Transverse colon (tissue), 4 donors: ENCODE data around the gene RANBP6. TPM values are rescaled to one million over a fixed set of nuclear protein-coding genes. Genes with fewer than 3 reads are reported as not detected.

Experiments
- DNase-seq: peaks from one replicate; pipeline ENCODE4 v3.0.0-alpha.2; 2019
- H3K27ac ChIP-seq, 4 donors: fragments of 200-600 bp; sonication (generic); 2 replicates each; pipeline ENCODE4 v1.5.1; 2016 to 2018; ENCODE audit warnings: inconsistent platforms in 4 of 4
- H3K27me3 ChIP-seq: fragments of 200-600 bp; sonication (generic); 2 replicates; pipeline ENCODE4 v1.5.1; 2017; ENCODE audit warnings: inconsistent platforms
- H3K36me3 ChIP-seq, 4 donors: fragments of 200-600 bp; sonication (generic); 2 replicates each; pipeline ENCODE4 v1.5.1; 2017 to 2019; ENCODE audit warnings: inconsistent platforms in 4 of 4
- H3K4me1 ChIP-seq, 4 donors: fragments of 200-600 bp; sonication (generic); 2 replicates each; pipeline ENCODE4 v1.5.1; 2017 to 2020; ENCODE audit warnings: inconsistent platforms in 4 of 4
- H3K4me3 ChIP-seq, 4 donors: fragments of 200-600 bp; sonication (generic); 1 replicate in 1 of 4; 2 replicates in 3 of 4; pipeline versions ENCODE4 v1.5.1 to v1.6.1; 2017 to 2019; ENCODE audit warnings: inconsistent platforms in 4 of 4
- H3K9me3 ChIP-seq, 2 donors: fragments of 200-600 bp; sonication (generic); 2 replicates each; pipeline ENCODE4 v1.5.1; 2017 to 2019; ENCODE audit warnings: inconsistent platforms in 2 of 2
- EP300 ChIP-seq: sonication (generic); formaldehyde crosslinking; IDR thresholded peaks from one replicate; pipeline ENCODE4 v1.6.1; 2017; ENCODE audit warnings: antibody characterized with exemption, low read depth
- POLR2A ChIP-seq: fragments of 450-650 bp; IDR thresholded peaks from one replicate; pipeline ENCODE4 v1.6.1; 2016; ENCODE audit warnings: antibody characterized with exemption, mild to moderate bottlenecking, moderate library complexity
- POLR2AphosphoS5 ChIP-seq, 3 donors: sonication (generic); formaldehyde crosslinking; IDR thresholded peaks; one replicate each; pipeline ENCODE4 v1.6.1; 2016; ENCODE audit warnings: antibody characterized with exemption in 3 of 3
- WGBS, 2 donors: methylation state at CpG; one replicate each; pipeline ENCODE4 v1.1.5; 2018; ENCODE audit warnings: low coverage in 1 of 2; 5-methylcytosine and 5-hydroxymethylcytosine counted together
- in situ Hi-C, 4 donors: fragments of 200-750 bp; cut with MboI; loops; one replicate each; pipeline versions ENCODE4 v1.15.0 to v1.15.1; 2017; ENCODE audit warnings: low sequenced_read_pairs in 3 of 4, low pct_ligation_motif_present in 1 of 4, low pct_unique_long_range_greater_than_20kb in 1 of 4
- intact Hi-C: fragments of 100-400 bp; cut with DNase I; formaldehyde crosslinking; loops from one replicate; pipeline ENCODE4 v1.15.1; 2023; ENCODE audit warnings: low total_unique reads
- total RNA-seq, 4 donors: library from RNA; depleted of rRNA; stranded (reverse); fragments of >200 nt; gene quantifications; one replicate each; pipeline ENCODE4 v1.1.0, GENCODE V29; 2016
- TF ChIP-seq, protein P1 (sequence below), 5 experiments: fragments of 200-600 bp in 3 of 5; fragments of 450-650 bp in 2 of 5; sonication (generic) in 3 of 5; IDR thresholded peaks; 1 replicate in 2 of 5; 2 replicates in 3 of 5; pipeline ENCODE4 v1.5.1; 2016 to 2017; ENCODE audit warnings: antibody characterized with exemption in 5 of 5, inconsistent platforms in 3 of 5, mild to moderate bottlenecking in 2 of 5, moderate library complexity in 1 of 5

Gene RANBP6
- total RNA-seq, 4 donors from 2014 or later = 8.6 to 19.8 (median 8.9) TPM

- Histone ChIP-seq H3K4me1 (no peaks in the 10 kb centered on the region), H3K9me3 (no peaks in the 10 kb centered on the region), H3K4me3 (no peak overlapping the region), H3K36me3 (no peaks in the 10 kb centered on the region), H3K27me3 (no peaks in the 10 kb centered on the region), H3K27ac (no peak overlapping the region)
- 5% methylated on average over 3 of the region's 3 CpGs; no CpG with 5 or more reads in 1 of the 2 donors for WGBS, 2 donors
- intact Hi-C loops = loop anchor here (5.0 to 10.0 kb wide), 2 partner anchors 170 to 253 kb away; no protein-coding TSS in a partner anchor
- DNase-seq = peak; percentile 64
- no peak for TF ChIP-seq POLR2AphosphoS5 (IDR thresholded peaks at IDR 0.05)
- TF ChIP-seq, protein P1, sequence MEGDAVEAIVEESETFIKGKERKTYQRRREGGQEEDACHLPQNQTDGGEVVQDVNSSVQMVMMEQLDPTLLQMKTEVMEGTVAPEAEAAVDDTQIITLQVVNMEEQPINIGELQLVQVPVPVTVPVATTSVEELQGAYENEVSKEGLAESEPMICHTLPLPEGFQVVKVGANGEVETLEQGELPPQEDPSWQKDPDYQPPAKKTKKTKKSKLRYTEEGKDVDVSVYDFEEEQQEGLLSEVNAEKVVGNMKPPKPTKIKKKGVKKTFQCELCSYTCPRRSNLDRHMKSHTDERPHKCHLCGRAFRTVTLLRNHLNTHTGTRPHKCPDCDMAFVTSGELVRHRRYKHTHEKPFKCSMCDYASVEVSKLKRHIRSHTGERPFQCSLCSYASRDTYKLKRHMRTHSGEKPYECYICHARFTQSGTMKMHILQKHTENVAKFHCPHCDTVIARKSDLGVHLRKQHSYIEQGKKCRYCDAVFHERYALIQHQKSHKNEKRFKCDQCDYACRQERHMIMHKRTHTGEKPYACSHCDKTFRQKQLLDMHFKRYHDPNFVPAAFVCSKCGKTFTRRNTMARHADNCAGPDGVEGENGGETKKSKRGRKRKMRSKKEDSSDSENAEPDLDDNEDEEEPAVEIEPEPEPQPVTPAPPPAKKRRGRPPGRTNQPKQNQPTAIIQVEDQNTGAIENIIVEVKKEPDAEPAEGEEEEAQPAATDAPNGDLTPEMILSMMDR (IDR thresholded peaks at IDR 0.05) = peak; percentile 63 to 78 (median 70)
- in situ Hi-C loops = loop anchor here (5.0 to 25.0 kb wide), 6 partner anchors 160 to 258 kb away; partner anchors contain the start of gene MLANA (in 1 of the 4)
These were observed 39.1 kb upstream of the RANBP6 start for GRCh38 chr9:6054280-6055099.

- Histone ChIP-seq H3K27me3 (no peaks in the 10 kb centered on the region), H3K27ac (no peak overlapping the region), H3K4me1 (peaks cover 0 to 8% (median 4%) of the 10 kb centered on the region in 4 donors), H3K4me3 (no peak overlapping the region), H3K36me3 (no peaks in the 10 kb centered on the region), H3K9me3 (no peaks in the 10 kb centered on the region)
- DNase-seq = no peak
- intact Hi-C loops = loop anchor here (5.0 to 10.0 kb wide), 2 partner anchors 168 to 255 kb away; no protein-coding TSS in a partner anchor
- TF ChIP-seq, protein P1 (IDR thresholded peaks at IDR 0.05) = no peak
- no peak for TF ChIP-seq POLR2AphosphoS5 (IDR thresholded peaks at IDR 0.05)
- TF ChIP-seq POLR2A = no peak
- TF ChIP-seq EP300 = no peak
- in situ Hi-C loops = loop anchor here (5.0 to 25.0 kb wide), 6 partner anchors 158 to 260 kb away; partner anchors contain the start of gene MLANA (in 1 of the 4)
- 77 to 78% methylated on average over 2 of the region's 2 CpGs for WGBS, 2 donors
These were observed 37.0 kb upstream of the RANBP6 start for GRCh38 chr9:6052293-6052919.

DNA sequence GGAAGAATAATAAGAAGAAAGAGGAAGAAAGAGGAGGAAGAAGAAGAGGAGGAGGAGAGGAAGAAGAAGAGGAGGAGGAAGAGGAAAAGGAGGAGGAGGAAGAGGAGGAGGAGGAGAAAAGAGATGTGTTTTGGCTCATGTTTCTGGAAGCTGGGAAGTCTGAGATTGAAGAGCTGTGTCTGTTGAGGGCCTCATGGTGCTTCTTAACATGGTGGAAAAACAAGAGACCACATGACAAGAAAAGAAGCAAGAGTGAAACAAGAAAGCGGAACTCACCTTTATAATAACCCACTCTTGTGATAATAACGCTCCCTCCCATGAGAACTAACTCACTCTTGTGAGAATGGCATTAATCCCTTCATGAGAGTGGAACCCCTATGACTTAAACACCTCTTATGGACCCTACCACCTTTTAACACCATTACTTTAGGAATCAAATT lies 36.1 kb upstream of the RANBP6 start:
- 69 to 81% methylated on average over 2 of the region's 2 CpGs for WGBS, 2 donors
- intact Hi-C loops = loop anchor here (5.0 to 10.0 kb wide), 2 partner anchors 167 to 256 kb away; no protein-coding TSS in a partner anchor
- Histone ChIP-seq H3K36me3 (no peaks in the 10 kb centered on the region), H3K27me3 (no peaks in the 10 kb centered on the region), H3K4me1 (peaks cover 0 to 8% (median 4%) of the 10 kb centered on the region in 4 donors), H3K27ac (no peak overlapping the region), H3K9me3 (no peaks in the 10 kb centered on the region), H3K4me3 (no peak overlapping the region)
- in situ Hi-C loops = loop anchor here (5.0 to 25.0 kb wide), 6 partner anchors 157 to 261 kb away; partner anchors contain the start of gene MLANA (in 1 of the 4)
- no peak for TF ChIP-seq POLR2AphosphoS5 (IDR thresholded peaks at IDR 0.05)
- no peak for DNase-seq

GRCh38 chr9:6049798-6050197 lies 34.4 kb upstream of the RANBP6 start:
- peaks cover 0 to 8% (median 4%) of the 10 kb centered on the region in 4 donors for H3K4me1 ChIP-seq
- WGBS, 2 donors = 74 to 82% methylated on average over 1 of the region's 1 CpG
- no peaks in the 10 kb centered on the region for H3K27me3 ChIP-seq
- TF ChIP-seq, protein P1 (IDR thresholded peaks at IDR 0.05) = peak in 3 of 5 experiments; percentile 14 to 42 (median 31)
- TF ChIP-seq EP300 = no peak
- in situ Hi-C loops = loop anchor here (5.0 to 25.0 kb wide), 7 partner anchors 155 to 263 kb away; partner anchors contain the start of gene MLANA (in 2 of the 4)
- no peaks in the 10 kb centered on the region for H3K9me3 ChIP-seq
- no peak overlapping the region for H3K27ac ChIP-seq
- peak; percentile 32 for DNase-seq
- intact Hi-C loops = loop anchor here (5.0 to 10.0 kb wide), 2 partner anchors 165 to 258 kb away; no protein-coding TSS in a partner anchor
- no peaks in the 10 kb centered on the region for H3K36me3 ChIP-seq
- no peak overlapping the region for H3K4me3 ChIP-seq
